K562 (cell line): ENCODE results near the gene SULT1A3. TPM values are rescaled to one million over a fixed set of nuclear protein-coding genes. Genes with fewer than 3 reads are reported as not detected.
A peak's percentile ranks its signal among the peaks of the same experiment; 100 is the strongest.

Source experiments
- PHB2 ChIP-seq: fragments of 450-650 bp; IDR thresholded peaks from 2 replicates; pipeline ENCODE4 v1.6.1; 2017; ENCODE audit warnings: low read depth
- RBM34 ChIP-seq: fragments of 200-400 bp; formaldehyde crosslinking; IDR thresholded peaks from 2 replicates; pipeline ENCODE4 v1.6.1; 2018; ENCODE audit warnings: low read length, borderline replicate concordance; ENCODE audit not compliant: insufficient read depth
- TGIF2 ChIP-seq: sonication (generic); formaldehyde crosslinking; IDR thresholded peaks from 2 replicates; pipeline ENCODE4 v1.8.1; 2022; ENCODE audit warnings: mild to moderate bottlenecking, missing genetic modification reagents, moderate library complexity
- ZNF398 ChIP-seq: fragments of 250-450 bp; sonication (Bioruptor Pico); IDR thresholded peaks from 2 replicates; pipeline ENCODE4 v1.8.0; 2021; ENCODE audit warnings: moderate library complexity, mild to moderate bottlenecking, inconsistent platforms
- ZNF561 ChIP-seq: fragments of 450-650 bp; formaldehyde crosslinking; conservative IDR thresholded peaks from 2 replicates; pipeline ENCODE4 v1.4.0; 2020; ENCODE audit warnings: mild to moderate bottlenecking, moderate library complexity
- ZSCAN29 ChIP-seq: fragments of 450-650 bp; IDR thresholded peaks from 2 replicates; pipeline ENCODE4 v1.6.1; 2017
- polyA plus RNA-seq, 8 experiments: library from polyadenylated mRNA; depleted of rRNA in 4 of 8; stranded (reverse) in 5 of 8; unstranded in 3 of 8; fragments of >200 nt; fragmentation: Nextera tagmentation in 2 of 8; fragmentation: Illumina TruSeq in 1 of 8; extraction: Ambion mirVana in 2 of 8; extraction: Trizol in 1 of 8; gene quantifications; 2 replicates each; pipeline versions ENCODE4 v1.2.1 to v1.2.3, GENCODE V29; 2011 to 2014; ENCODE audit warnings: inconsistent platforms in 1 of 8, missing spikeins in 1 of 8
- total RNA-seq, 7 experiments: library from RNA; depleted of rRNA in 6 of 7; stranded (reverse); fragments of >200 nt in 6 of 7; fragmentation: Illumina TruSeq in 2 of 7; extraction: Trizol in 2 of 7; gene quantifications; 2 replicates each; pipeline versions ENCODE4 v1.2.1 to v1.2.3, GENCODE V29; 2011 to 2021; ENCODE audit warnings: low replicate concordance in 1 of 7
- TF ChIP-seq, protein P1 (sequence below): fragments of 200-600 bp; sonication (generic); IDR thresholded peaks from one replicate; pipeline ENCODE4 v1.6.1; 2012; ENCODE audit warnings: mild to moderate bottlenecking, low read depth, low read length, inconsistent platforms
- TF ChIP-seq, protein P2 (sequence below): fragments of 250-450 bp; sonication (Bioruptor Pico); IDR thresholded peaks from 2 replicates; pipeline ENCODE4 v1.4.0; 2020; ENCODE audit warnings: mild to moderate bottlenecking, moderate library complexity, borderline replicate concordance
- TF ChIP-seq, protein P3 (sequence below): sonication (generic); formaldehyde crosslinking; IDR thresholded peaks from 2 replicates; pipeline ENCODE4 v1.8.1; 2022; ENCODE audit warnings: missing genetic modification reagents

The SULT1A3 gene
- total and polyA plus RNA-seq, 9 of the 15 experiments (the other 6 are each of a cell fraction or from before 2014, with no cell fraction given), result 2.4 to 18.0 (median 7.3) TPM

GRCh38 chr16:30185683-30186421 is 13.2 kb upstream of the SULT1A3 start (continued):
- TF ChIP-seq, protein P1, sequence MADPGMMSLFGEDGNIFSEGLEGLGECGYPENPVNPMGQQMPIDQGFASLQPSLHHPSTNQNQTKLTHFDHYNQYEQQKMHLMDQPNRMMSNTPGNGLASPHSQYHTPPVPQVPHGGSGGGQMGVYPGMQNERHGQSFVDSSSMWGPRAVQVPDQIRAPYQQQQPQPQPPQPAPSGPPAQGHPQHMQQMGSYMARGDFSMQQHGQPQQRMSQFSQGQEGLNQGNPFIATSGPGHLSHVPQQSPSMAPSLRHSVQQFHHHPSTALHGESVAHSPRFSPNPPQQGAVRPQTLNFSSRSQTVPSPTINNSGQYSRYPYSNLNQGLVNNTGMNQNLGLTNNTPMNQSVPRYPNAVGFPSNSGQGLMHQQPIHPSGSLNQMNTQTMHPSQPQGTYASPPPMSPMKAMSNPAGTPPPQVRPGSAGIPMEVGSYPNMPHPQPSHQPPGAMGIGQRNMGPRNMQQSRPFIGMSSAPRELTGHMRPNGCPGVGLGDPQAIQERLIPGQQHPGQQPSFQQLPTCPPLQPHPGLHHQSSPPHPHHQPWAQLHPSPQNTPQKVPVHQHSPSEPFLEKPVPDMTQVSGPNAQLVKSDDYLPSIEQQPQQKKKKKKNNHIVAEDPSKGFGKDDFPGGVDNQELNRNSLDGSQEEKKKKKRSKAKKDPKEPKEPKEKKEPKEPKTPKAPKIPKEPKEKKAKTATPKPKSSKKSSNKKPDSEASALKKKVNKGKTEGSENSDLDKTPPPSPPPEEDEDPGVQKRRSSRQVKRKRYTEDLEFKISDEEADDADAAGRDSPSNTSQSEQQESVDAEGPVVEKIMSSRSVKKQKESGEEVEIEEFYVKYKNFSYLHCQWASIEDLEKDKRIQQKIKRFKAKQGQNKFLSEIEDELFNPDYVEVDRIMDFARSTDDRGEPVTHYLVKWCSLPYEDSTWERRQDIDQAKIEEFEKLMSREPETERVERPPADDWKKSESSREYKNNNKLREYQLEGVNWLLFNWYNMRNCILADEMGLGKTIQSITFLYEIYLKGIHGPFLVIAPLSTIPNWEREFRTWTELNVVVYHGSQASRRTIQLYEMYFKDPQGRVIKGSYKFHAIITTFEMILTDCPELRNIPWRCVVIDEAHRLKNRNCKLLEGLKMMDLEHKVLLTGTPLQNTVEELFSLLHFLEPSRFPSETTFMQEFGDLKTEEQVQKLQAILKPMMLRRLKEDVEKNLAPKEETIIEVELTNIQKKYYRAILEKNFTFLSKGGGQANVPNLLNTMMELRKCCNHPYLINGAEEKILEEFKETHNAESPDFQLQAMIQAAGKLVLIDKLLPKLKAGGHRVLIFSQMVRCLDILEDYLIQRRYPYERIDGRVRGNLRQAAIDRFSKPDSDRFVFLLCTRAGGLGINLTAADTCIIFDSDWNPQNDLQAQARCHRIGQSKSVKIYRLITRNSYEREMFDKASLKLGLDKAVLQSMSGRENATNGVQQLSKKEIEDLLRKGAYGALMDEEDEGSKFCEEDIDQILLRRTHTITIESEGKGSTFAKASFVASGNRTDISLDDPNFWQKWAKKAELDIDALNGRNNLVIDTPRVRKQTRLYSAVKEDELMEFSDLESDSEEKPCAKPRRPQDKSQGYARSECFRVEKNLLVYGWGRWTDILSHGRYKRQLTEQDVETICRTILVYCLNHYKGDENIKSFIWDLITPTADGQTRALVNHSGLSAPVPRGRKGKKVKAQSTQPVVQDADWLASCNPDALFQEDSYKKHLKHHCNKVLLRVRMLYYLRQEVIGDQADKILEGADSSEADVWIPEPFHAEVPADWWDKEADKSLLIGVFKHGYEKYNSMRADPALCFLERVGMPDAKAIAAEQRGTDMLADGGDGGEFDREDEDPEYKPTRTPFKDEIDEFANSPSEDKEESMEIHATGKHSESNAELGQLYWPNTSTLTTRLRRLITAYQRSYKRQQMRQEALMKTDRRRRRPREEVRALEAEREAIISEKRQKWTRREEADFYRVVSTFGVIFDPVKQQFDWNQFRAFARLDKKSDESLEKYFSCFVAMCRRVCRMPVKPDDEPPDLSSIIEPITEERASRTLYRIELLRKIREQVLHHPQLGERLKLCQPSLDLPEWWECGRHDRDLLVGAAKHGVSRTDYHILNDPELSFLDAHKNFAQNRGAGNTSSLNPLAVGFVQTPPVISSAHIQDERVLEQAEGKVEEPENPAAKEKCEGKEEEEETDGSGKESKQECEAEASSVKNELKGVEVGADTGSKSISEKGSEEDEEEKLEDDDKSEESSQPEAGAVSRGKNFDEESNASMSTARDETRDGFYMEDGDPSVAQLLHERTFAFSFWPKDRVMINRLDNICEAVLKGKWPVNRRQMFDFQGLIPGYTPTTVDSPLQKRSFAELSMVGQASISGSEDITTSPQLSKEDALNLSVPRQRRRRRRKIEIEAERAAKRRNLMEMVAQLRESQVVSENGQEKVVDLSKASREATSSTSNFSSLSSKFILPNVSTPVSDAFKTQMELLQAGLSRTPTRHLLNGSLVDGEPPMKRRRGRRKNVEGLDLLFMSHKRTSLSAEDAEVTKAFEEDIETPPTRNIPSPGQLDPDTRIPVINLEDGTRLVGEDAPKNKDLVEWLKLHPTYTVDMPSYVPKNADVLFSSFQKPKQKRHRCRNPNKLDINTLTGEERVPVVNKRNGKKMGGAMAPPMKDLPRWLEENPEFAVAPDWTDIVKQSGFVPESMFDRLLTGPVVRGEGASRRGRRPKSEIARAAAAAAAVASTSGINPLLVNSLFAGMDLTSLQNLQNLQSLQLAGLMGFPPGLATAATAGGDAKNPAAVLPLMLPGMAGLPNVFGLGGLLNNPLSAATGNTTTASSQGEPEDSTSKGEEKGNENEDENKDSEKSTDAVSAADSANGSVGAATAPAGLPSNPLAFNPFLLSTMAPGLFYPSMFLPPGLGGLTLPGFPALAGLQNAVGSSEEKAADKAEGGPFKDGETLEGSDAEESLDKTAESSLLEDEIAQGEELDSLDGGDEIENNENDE, result no peak
- TF ChIP-seq ZSCAN29, result no peak
- TF ChIP-seq PHB2, result no peak
- no peak for TF ChIP-seq ZNF398
- TF ChIP-seq RBM34, result no peak
- peak; percentile 88; the same call in 1 of the 2 replicates for TF ChIP-seq TGIF2 (CRISPR knock-in tag)
- TF ChIP-seq, protein P2, sequence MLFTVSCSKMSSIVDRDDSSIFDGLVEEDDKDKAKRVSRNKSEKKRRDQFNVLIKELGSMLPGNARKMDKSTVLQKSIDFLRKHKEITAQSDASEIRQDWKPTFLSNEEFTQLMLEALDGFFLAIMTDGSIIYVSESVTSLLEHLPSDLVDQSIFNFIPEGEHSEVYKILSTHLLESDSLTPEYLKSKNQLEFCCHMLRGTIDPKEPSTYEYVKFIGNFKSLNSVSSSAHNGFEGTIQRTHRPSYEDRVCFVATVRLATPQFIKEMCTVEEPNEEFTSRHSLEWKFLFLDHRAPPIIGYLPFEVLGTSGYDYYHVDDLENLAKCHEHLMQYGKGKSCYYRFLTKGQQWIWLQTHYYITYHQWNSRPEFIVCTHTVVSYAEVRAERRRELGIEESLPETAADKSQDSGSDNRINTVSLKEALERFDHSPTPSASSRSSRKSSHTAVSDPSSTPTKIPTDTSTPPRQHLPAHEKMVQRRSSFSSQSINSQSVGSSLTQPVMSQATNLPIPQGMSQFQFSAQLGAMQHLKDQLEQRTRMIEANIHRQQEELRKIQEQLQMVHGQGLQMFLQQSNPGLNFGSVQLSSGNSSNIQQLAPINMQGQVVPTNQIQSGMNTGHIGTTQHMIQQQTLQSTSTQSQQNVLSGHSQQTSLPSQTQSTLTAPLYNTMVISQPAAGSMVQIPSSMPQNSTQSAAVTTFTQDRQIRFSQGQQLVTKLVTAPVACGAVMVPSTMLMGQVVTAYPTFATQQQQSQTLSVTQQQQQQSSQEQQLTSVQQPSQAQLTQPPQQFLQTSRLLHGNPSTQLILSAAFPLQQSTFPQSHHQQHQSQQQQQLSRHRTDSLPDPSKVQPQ, result no peak
- TF ChIP-seq, protein P3, sequence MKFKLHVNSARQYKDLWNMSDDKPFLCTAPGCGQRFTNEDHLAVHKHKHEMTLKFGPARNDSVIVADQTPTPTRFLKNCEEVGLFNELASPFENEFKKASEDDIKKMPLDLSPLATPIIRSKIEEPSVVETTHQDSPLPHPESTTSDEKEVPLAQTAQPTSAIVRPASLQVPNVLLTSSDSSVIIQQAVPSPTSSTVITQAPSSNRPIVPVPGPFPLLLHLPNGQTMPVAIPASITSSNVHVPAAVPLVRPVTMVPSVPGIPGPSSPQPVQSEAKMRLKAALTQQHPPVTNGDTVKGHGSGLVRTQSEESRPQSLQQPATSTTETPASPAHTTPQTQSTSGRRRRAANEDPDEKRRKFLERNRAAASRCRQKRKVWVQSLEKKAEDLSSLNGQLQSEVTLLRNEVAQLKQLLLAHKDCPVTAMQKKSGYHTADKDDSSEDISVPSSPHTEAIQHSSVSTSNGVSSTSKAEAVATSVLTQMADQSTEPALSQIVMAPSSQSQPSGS (CRISPR knock-in tag), result no peak
- no peak for TF ChIP-seq ZNF561
